Measurements from ENCODE around the gene C16orf78. TPM values are rescaled to one million over a fixed set of nuclear protein-coding genes. Genes with fewer than 3 reads are reported as not detected.

The C16orf78 gene
- total RNA-seq, 1 experiment from 2014 or later = not detected

DNA sequence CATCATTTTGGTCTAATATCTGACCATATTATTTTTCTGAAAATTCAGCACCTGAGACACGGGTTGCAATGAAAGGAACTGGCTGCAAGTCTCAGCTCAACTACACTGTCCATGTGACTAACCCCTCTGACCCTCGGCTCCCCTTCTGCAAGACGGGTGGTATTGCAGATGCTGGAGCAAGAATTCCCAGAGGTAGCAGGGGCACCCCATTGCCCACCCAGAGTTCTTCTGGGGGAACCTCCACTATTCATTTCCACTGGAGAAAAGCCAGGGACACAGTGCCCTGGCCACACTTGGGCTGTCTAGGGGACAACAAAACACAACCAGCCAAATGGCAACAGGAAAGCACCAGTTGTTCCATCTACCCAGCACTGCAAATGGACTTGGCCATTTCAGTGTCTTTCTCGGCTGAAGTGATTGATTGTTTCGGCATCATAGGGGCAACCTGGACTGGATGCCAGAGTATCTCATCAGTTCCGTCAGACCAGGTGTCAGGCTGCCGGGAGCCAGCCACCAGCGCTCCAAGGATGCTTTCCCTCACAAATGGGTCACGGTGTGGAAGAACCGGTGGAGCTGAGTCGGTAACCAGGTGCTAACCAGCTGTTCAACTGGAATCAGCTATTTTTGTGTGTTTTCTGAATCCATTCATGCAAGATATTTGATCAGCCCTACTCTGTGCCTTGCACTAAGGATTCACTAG lies 58.1 kb downstream of the C16orf78 start:
- CTCF ChIA-PET = no interaction called here
- no TSS peak for BruUV-seq (replicated peaks)
- H3K79me2 ChIP-seq (ENCODE audit: low read depth) = no peaks in the 10 kb centered on the region

DNA sequence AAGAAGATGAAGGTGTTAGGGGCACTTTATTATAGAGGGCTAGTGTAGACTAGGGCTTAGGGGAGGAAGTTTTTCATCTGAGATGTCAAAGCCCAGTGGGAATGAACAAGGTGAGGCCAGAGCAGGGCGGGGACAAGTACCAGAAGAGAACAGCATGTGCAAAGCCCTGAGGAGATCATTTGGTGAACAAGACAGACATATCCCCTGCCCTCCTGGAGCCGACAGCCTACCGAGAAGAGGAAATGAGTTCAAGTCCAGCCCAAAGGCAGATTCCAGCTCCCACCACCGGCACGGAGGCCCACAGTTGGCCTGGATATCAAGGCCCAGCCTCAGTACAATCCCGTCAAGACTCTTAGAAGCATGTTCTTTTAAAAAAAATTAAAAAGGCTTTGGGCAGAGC lies 61.1 kb downstream of the C16orf78 start:
- no peak overlapping the region for H2AFZ ChIP-seq
- H3F3A ChIP-seq (ENCODE audit: insufficient read depth, low read depth) = no peaks in the 10 kb centered on the region
- CTCF ChIA-PET = no interaction called here
- BruUV-seq (replicated peaks) = no TSS peak
- H3K9me2 ChIP-seq (ENCODE audit: insufficient read depth) = no peaks in the 10 kb centered on the region
- intact Hi-C loops (cut with micrococcal nuclease; ENCODE audit: unreplicated experiment) = no loop called here
- H3K27me3 ChIP-seq (ENCODE audit: insufficient read depth, low read depth) = peaks cover 88% of the 10 kb centered on the region
- H3K4me2 ChIP-seq = no peak overlapping the region
- no peaks in the 10 kb centered on the region for H3K4me1 ChIP-seq (replicated peaks; ENCODE audit: insufficient read depth)
- H3K4me3 ChIP-seq = no peak overlapping the region
- POLR2A ChIA-PET (ENCODE audit: unreplicated experiment) = no interaction called here
- H3K79me2 ChIP-seq (ENCODE audit: low read depth) = no peaks in the 10 kb centered on the region
- H3K27ac ChIP-seq = no peak overlapping the region
- H3K9me3 ChIP-seq (ENCODE audit: insufficient read depth, low read depth) = no peaks in the 10 kb centered on the region
- no peaks in the 10 kb centered on the region for H3K36me3 ChIP-seq (ENCODE audit: low read depth)
- DNase-seq = no peak
- H4K20me1 ChIP-seq (ENCODE audit: insufficient read depth) = no peaks in the 10 kb centered on the region
- TF ChIP-seq EZH2 (IDR thresholded peaks at IDR 0.05; ENCODE audit: low read depth) = no peak
- TF ChIP-seq, protein P1, sequence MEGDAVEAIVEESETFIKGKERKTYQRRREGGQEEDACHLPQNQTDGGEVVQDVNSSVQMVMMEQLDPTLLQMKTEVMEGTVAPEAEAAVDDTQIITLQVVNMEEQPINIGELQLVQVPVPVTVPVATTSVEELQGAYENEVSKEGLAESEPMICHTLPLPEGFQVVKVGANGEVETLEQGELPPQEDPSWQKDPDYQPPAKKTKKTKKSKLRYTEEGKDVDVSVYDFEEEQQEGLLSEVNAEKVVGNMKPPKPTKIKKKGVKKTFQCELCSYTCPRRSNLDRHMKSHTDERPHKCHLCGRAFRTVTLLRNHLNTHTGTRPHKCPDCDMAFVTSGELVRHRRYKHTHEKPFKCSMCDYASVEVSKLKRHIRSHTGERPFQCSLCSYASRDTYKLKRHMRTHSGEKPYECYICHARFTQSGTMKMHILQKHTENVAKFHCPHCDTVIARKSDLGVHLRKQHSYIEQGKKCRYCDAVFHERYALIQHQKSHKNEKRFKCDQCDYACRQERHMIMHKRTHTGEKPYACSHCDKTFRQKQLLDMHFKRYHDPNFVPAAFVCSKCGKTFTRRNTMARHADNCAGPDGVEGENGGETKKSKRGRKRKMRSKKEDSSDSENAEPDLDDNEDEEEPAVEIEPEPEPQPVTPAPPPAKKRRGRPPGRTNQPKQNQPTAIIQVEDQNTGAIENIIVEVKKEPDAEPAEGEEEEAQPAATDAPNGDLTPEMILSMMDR (conservative IDR thresholded peaks at IDR 0.05) = no peak

More for the DNA sequence above, 58.1 kb downstream of the C16orf78 start:
- Histone ChIP-seq H3F3A (ENCODE audit: insufficient read depth, low read depth) (no peaks in the 10 kb centered on the region), H3K9me2 (ENCODE audit: insufficient read depth) (no peaks in the 10 kb centered on the region), H2AFZ (no peak overlapping the region), H3K27ac (no peak overlapping the region), H3K4me1 (replicated peaks; ENCODE audit: insufficient read depth) (no peaks in the 10 kb centered on the region), H3K4me2 (no peak overlapping the region), H3K9me3 (ENCODE audit: insufficient read depth, low read depth) (no peaks in the 10 kb centered on the region), H4K20me1 (ENCODE audit: insufficient read depth) (no peaks in the 10 kb centered on the region), H3K4me3 (no peak overlapping the region), H3K36me3 (ENCODE audit: low read depth) (no peaks in the 10 kb centered on the region), H3K27me3 (ENCODE audit: insufficient read depth, low read depth) (peaks cover 74% of the 10 kb centered on the region)
- TF ChIP-seq, protein P1 (conservative IDR thresholded peaks at IDR 0.05) = no peak
- TF ChIP-seq EZH2 (IDR thresholded peaks at IDR 0.05; ENCODE audit: low read depth) = no peak
- DNase-seq = no peak
- POLR2A ChIA-PET (ENCODE audit: unreplicated experiment) = no interaction called here
- intact Hi-C loops (cut with micrococcal nuclease; ENCODE audit: unreplicated experiment) = no loop called here

DNA sequence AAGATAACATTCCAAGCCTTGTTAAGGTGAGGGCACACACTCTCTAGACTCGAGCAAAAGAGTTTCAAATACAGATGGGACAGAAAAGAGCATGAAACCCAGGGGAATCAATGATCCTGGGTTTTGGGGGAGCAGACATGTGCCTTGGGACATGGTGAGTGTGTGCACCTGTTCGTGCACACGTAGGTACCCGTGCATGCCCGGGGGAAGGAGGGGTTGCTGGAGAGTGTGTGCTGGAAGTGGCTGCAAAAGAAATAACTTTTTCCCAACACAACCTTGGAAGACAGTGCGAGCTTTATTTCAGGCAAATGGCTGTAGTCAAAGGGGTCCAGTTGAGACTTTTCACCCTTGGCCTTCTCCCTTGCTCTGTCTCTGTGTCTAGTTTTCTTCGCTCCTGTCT lies 62.6 kb downstream of the C16orf78 start:
- H3K36me3 ChIP-seq (ENCODE audit: low read depth) = no peaks in the 10 kb centered on the region
- no peaks in the 10 kb centered on the region for H3K4me1 ChIP-seq (replicated peaks; ENCODE audit: insufficient read depth)
- H3K79me2 ChIP-seq (ENCODE audit: low read depth) = no peaks in the 10 kb centered on the region
- no peaks in the 10 kb centered on the region for H4K20me1 ChIP-seq (ENCODE audit: insufficient read depth)
- no peaks in the 10 kb centered on the region for H3F3A ChIP-seq (ENCODE audit: insufficient read depth, low read depth)
- no peak overlapping the region for H3K27ac ChIP-seq
- no TSS peak for BruUV-seq (replicated peaks)
- H3K4me3 ChIP-seq = no peak overlapping the region
- intact Hi-C loops (cut with micrococcal nuclease; ENCODE audit: unreplicated experiment) = no loop called here
- no peak overlapping the region for H3K4me2 ChIP-seq
- ChIA-PET POLR2A (ENCODE audit: unreplicated experiment) (no interaction called here), CTCF (no interaction called here)
- TF ChIP-seq, protein P1 (conservative IDR thresholded peaks at IDR 0.05) = no peak
- TF ChIP-seq EZH2 (IDR thresholded peaks at IDR 0.05; ENCODE audit: low read depth) = no peak
- H3K9me2 ChIP-seq (ENCODE audit: insufficient read depth) = no peaks in the 10 kb centered on the region
- no peak for DNase-seq
- no peaks in the 10 kb centered on the region for H3K9me3 ChIP-seq (ENCODE audit: insufficient read depth, low read depth)
- peaks cover 86% of the 10 kb centered on the region for H3K27me3 ChIP-seq (ENCODE audit: insufficient read depth, low read depth)
- H2AFZ ChIP-seq = no peak overlapping the region

Measured in PC-9 (cell line).